ENCODE measurements around the gene PRSS38.
A peak's percentile ranks its signal among the peaks of the same experiment; 100 is the strongest.

The PRSS38 gene

GRCh38 chr1:227785094-227785804 is 30.2 kb upstream of the PRSS38 start:
- no peak overlapping the region for H3K4me3 ChIP-seq (ENCODE audit: low read length)
- no peak overlapping the region for H2AFZ ChIP-seq (ENCODE audit: low read depth, low read length)
- H3K36me3 ChIP-seq (ENCODE audit: insufficient read depth, low read length): peaks cover 11% of the 10 kb centered on the region
- H3K4me1 ChIP-seq (ENCODE audit: insufficient read depth, low read length): peaks cover 19% of the 10 kb centered on the region
- peaks cover 17% of the 10 kb centered on the region for H3K27me3 ChIP-seq (ENCODE audit: insufficient read depth, low read length)
- no peaks in the 10 kb centered on the region for H3K9me3 ChIP-seq (ENCODE audit: low read length)

DNA sequence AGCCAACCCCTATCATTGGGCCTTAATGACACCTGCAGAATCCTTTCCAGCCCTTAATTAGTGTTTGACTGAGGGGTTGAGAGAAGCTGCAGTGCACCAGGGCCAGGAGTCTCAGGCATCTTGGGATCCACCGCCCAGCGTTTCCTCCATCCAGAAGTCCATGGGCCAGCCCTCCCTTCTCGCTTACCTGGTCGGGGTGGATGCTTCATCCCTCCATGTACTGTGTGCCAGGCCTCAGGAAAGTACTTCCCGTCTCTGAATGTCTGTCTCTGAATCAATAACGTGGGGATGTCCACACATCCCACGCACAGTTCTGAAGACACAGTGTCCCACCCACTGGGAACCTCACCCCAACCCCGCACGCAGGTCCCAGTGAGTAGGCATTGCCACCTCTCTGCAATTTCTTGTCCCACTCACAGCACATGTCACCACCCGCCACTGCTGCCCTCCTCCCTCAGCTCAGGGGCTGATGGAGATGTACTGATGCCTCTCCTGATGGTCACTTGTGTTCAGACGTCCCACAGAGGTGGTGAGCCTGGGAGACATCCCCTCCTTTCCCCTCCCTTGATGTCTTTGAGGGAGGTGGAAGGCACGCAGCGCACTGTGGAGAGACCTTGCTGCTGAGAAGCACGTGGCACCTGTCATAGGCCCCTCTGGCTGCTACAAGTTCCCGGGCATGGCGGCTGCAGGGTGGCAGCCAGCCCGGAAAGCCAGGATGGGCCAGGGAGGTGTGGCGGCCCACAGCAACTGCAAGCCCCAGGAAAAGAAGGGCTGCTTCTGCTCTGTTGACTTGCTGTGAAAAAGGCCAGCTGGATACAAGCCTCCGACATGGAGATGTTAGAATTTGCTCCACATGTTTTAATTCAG is 29.4 kb upstream of the PRSS38 start:
- peaks cover 17% of the 10 kb centered on the region for H3K27me3 ChIP-seq (ENCODE audit: insufficient read depth, low read length)
- H3K4me3 ChIP-seq (ENCODE audit: low read length): no peak overlapping the region
- H3K4me1 ChIP-seq (ENCODE audit: insufficient read depth, low read length): peaks cover 19% of the 10 kb centered on the region
- H3K36me3 ChIP-seq (ENCODE audit: insufficient read depth, low read length): peaks cover 5% of the 10 kb centered on the region
- H3K9me3 ChIP-seq (ENCODE audit: low read length): no peaks in the 10 kb centered on the region
- no peak overlapping the region for H2AFZ ChIP-seq (ENCODE audit: low read depth, low read length)

GRCh38 chr1:227786673-227787512 is 28.6 kb upstream of the PRSS38 start:
- peaks cover 17% of the 10 kb centered on the region for H3K27me3 ChIP-seq (ENCODE audit: insufficient read depth, low read length)
- H3K36me3 ChIP-seq (ENCODE audit: insufficient read depth, low read length): peaks cover 5% of the 10 kb centered on the region
- H3K9me3 ChIP-seq (ENCODE audit: low read length): no peaks in the 10 kb centered on the region
- H3K4me1 ChIP-seq (ENCODE audit: insufficient read depth, low read length): peaks cover 19% of the 10 kb centered on the region
- peak overlapping the region; percentile 67 for H3K4me3 ChIP-seq (ENCODE audit: low read length)
- H2AFZ ChIP-seq (ENCODE audit: low read depth, low read length): peak overlapping the region; percentile 80

- Histone ChIP-seq H3K27me3 (ENCODE audit: insufficient read depth, low read length) (peaks cover 20% of the 10 kb centered on the region), H3K36me3 (ENCODE audit: insufficient read depth, low read length) (no peaks in the 10 kb centered on the region), H3K9me3 (ENCODE audit: low read length) (no peaks in the 10 kb centered on the region), H2AFZ (ENCODE audit: low read depth, low read length) (peak overlapping the region; percentile 80), H3K4me3 (ENCODE audit: low read length) (peak overlapping the region; percentile 67), H3K4me1 (ENCODE audit: insufficient read depth, low read length) (peaks cover 19% of the 10 kb centered on the region)
Observed at GRCh38 chr1:227787513-227788270, 27.8 kb upstream of the PRSS38 start.

- H3K4me3 ChIP-seq (ENCODE audit: low read length): peak overlapping the region; percentile 67
- no peaks in the 10 kb centered on the region for H3K9me3 ChIP-seq (ENCODE audit: low read length)
- peak overlapping the region; percentile 75 for H2AFZ ChIP-seq (ENCODE audit: low read depth, low read length)
- H3K36me3 ChIP-seq (ENCODE audit: insufficient read depth, low read length): no peaks in the 10 kb centered on the region
- H3K27me3 ChIP-seq (ENCODE audit: insufficient read depth, low read length): peaks cover 22% of the 10 kb centered on the region
- peaks cover 19% of the 10 kb centered on the region for H3K4me1 ChIP-seq (ENCODE audit: insufficient read depth, low read length)
Observed at GRCh38 chr1:227788271-227789083, 27.0 kb upstream of the PRSS38 start.

DNA sequence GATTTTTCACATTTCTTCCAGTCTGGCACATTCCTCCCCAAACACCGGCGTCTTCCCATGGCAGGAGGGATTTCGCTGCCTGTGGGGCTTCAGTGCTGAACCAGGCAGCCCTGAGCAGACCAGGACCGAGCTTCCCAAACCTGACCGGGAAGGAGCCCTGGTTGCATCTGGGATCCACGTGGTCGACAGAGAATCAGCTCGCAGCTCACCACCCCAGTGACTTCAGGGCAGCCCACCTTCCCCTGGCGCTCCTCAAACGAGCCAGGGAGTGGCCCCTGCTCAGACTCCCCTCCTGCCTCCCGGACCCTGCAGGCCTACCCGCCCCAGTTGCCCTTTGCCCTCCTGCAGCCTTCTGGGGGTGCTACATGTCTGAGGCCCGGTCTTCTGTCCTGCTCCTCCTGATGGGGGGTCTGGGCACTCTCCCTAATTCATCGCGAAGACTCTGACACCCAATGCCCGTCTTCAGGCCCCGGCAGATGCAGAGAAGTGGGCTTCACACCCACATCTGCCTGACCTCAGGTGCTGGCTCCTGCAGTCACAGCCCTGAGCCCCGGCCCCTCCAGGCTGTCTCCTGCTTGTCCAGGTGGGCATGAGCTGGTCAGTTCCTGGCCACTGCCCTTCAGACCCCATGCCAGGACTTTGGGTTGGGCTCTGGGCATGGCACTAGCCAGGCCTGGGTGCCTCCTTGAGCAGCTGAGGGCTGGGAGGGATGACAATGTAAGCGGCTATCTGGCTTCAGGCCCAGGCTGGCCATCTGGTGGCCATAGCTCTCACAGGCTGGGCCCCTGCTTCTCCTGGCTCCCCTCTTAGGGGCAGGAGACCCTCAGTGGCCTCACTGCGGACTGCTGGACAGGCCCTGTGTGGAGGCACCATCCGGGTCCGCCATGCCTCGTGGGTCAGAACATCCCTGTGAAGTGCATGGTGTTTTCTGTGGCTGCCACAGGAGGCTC is 26.1 kb upstream of the PRSS38 start:
- Histone ChIP-seq H3K4me3 (ENCODE audit: low read length) (peak overlapping the region; percentile 67), H2AFZ (ENCODE audit: low read depth, low read length) (no peak overlapping the region), H3K9me3 (ENCODE audit: low read length) (no peaks in the 10 kb centered on the region), H3K4me1 (ENCODE audit: insufficient read depth, low read length) (peaks cover 19% of the 10 kb centered on the region), H3K36me3 (ENCODE audit: insufficient read depth, low read length) (no peaks in the 10 kb centered on the region), H3K27me3 (ENCODE audit: insufficient read depth, low read length) (peaks cover 22% of the 10 kb centered on the region)

DNA sequence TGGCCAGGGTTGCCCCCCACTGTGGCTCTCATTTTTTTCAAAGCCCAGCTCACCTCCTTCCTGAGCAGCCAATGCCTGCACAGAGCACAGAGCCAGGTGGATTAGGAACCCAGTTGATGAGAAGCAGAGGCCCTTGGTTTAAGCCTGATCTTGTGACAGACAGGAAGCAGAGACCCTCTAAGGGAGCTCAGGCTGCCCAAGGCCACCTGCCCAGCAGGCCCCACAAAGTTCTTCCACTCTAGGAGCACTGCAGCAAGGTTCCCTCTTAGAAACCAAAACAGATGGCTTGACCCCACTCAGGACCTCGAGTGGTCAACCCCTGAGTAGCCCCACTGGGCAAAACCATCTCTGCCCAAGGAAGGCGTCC is 25.5 kb upstream of the PRSS38 start:
- Histone ChIP-seq H3K9me3 (ENCODE audit: low read length) (no peaks in the 10 kb centered on the region), H3K27me3 (ENCODE audit: insufficient read depth, low read length) (peaks cover 22% of the 10 kb centered on the region), H3K4me1 (ENCODE audit: insufficient read depth, low read length) (peaks cover 19% of the 10 kb centered on the region), H3K4me3 (ENCODE audit: low read length) (no peak overlapping the region), H2AFZ (ENCODE audit: low read depth, low read length) (no peak overlapping the region), H3K36me3 (ENCODE audit: insufficient read depth, low read length) (no peaks in the 10 kb centered on the region)

- Histone ChIP-seq H3K9me3 (ENCODE audit: low read length) (no peaks in the 10 kb centered on the region), H3K36me3 (ENCODE audit: insufficient read depth, low read length) (no peaks in the 10 kb centered on the region)
Observed at GRCh38 chr1:227790868-227791267, 24.6 kb upstream of the PRSS38 start.

GRCh38 chr1:227791425-227792143 is 23.9 kb upstream of the PRSS38 start:
- H3K27me3 ChIP-seq (ENCODE audit: insufficient read depth, low read length): peaks cover 22% of the 10 kb centered on the region
- H3K4me1 ChIP-seq (ENCODE audit: insufficient read depth, low read length): peaks cover 19% of the 10 kb centered on the region
- H3K9me3 ChIP-seq (ENCODE audit: low read length): no peaks in the 10 kb centered on the region
- H2AFZ ChIP-seq (ENCODE audit: low read depth, low read length): no peak overlapping the region
- no peak overlapping the region for H3K4me3 ChIP-seq (ENCODE audit: low read length)
- no peaks in the 10 kb centered on the region for H3K36me3 ChIP-seq (ENCODE audit: insufficient read depth, low read length)

More at GRCh38 chr1:227790868-227791267, 24.6 kb upstream of the PRSS38 start:
- peaks cover 22% of the 10 kb centered on the region for H3K27me3 ChIP-seq (ENCODE audit: insufficient read depth, low read length)
- H2AFZ ChIP-seq (ENCODE audit: low read depth, low read length): no peak overlapping the region
- H3K4me3 ChIP-seq (ENCODE audit: low read length): no peak overlapping the region
- H3K4me1 ChIP-seq (ENCODE audit: insufficient read depth, low read length): peaks cover 19% of the 10 kb centered on the region

- H3K27me3 ChIP-seq (ENCODE audit: insufficient read depth, low read length): peaks cover 22% of the 10 kb centered on the region
- no peak overlapping the region for H2AFZ ChIP-seq (ENCODE audit: low read depth, low read length)
- H3K4me1 ChIP-seq (ENCODE audit: insufficient read depth, low read length): peaks cover 13% of the 10 kb centered on the region
- H3K36me3 ChIP-seq (ENCODE audit: insufficient read depth, low read length): no peaks in the 10 kb centered on the region
- no peaks in the 10 kb centered on the region for H3K9me3 ChIP-seq (ENCODE audit: low read length)
- H3K4me3 ChIP-seq (ENCODE audit: low read length): no peak overlapping the region
Observed at GRCh38 chr1:227792216-227793078, 23.0 kb upstream of the PRSS38 start.

All from neuron (in vitro differentiated cells).